ENCODE data around the gene ADNP. TPM values are rescaled to one million over a fixed set of nuclear protein-coding genes. Genes with fewer than 3 reads are reported as not detected.

The ADNP gene
- polyA plus RNA-seq, 2 of the 4 experiments (the other 2 are of a cell fraction): 36.7 to 37.2 TPM

GRCh38 chr20:50967586-50967985 is 36.3 kb upstream of the ADNP start:
- H3K27ac ChIP-seq: no peak overlapping the region
- DNase-seq (ENCODE audit: low read depth in 1 of 2, low spot score in 1 of 2) (no peak), ATAC-seq (no peak), FAIRE-seq (no peak)
- ChIA-PET CTCF (interaction anchor here (0.7 to 1.9 kb wide), 5 partner anchors 9 to 520 kb away, joined by 3 to 9 read pairs (median 4); partner anchors contain the start of gene MOCS3), POLR2A (interaction anchor here (2.6 kb wide), 1 partner anchor 9 kb away, joined by 11 read pairs; the partner anchor contains the start of genes DPM1 and MOCS3)
- peaks cover under 1% of the 10 kb centered on the region; the same call in 1 of the 3 replicates for H3K9me3 ChIP-seq
- TF ChIP-seq POLR2AphosphoS2 (conservative IDR thresholded peaks at IDR 0.05; ENCODE audit: low read length): no peak
- TF ChIP-seq NPAS2 (CRISPR knock-in tag; IDR thresholded peaks at IDR 0.05; ENCODE audit: borderline replicate concordance): no peak
- H3K4me2 ChIP-seq: no peak overlapping the region
- 48% methylated on average over 7 of the region's 7 CpGs for WGBS (ENCODE audit: missing lambda C conversion rate)
- H3K4me1 ChIP-seq: no peaks in the 10 kb centered on the region
- no peak overlapping the region for H3K4me3 ChIP-seq

GRCh38 chr20:50959543-50960126 is 28.4 kb upstream of the ADNP start:
- POLR2A ChIA-PET: interaction anchor here (1.0 kb wide), 1 partner anchor 22 kb away, joined by 4 read pairs; no protein-coding TSS in a partner anchor
- H3K9me3 ChIP-seq: peaks cover 14% of the 10 kb centered on the region
- TF ChIP-seq MAX (IDR thresholded peaks at IDR 0.05) (no peak), CHD2 (IDR thresholded peaks at IDR 0.05; ENCODE audit: low read length, partially characterized antibody) (no peak), RCOR1 (IDR thresholded peaks at IDR 0.05; ENCODE audit: low read depth, low read length) (no peak), RAD21 (conservative IDR thresholded peaks at IDR 0.05 in 1 of 2, IDR thresholded peaks at IDR 0.05 in 1 of 2) (no peak)
- 89% methylated on average over 11 of the region's 25 CpGs for WGBS (ENCODE audit: missing lambda C conversion rate)
- peaks cover 17% of the 10 kb centered on the region for H3K4me1 ChIP-seq
- DNase-seq (ENCODE audit: low read depth in 1 of 2, low spot score in 1 of 2) (no peak), FAIRE-seq (no peak), ATAC-seq (no peak)
- peak overlapping the region; percentile 85 for H3K4me3 ChIP-seq
- peak overlapping the region; percentile 77 for H3K4me2 ChIP-seq
- H3K27ac ChIP-seq: peak overlapping the region in 1 of 2 experiments; percentile 89; a peak in 3 of 6 replicates
- CTCF ChIA-PET: interaction anchor here (1.0 to 2.3 kb wide), 3 partner anchors 125 to 347 kb away, joined by 3 to 10 read pairs (median 3); partner anchors contain the start of gene BCAS4

GRCh38 chr20:50958615-50959542 is 27.6 kb upstream of the ADNP start, which contains the start of gene MOCS3:
TSS of gene MOCS3 (plus strand) at chr20:50958818. CDS start at chr20:50958843, 25 bp downstream.
- Histone ChIP-seq H3K4me1 (peaks cover 17% of the 10 kb centered on the region), H3K4me3 (peak within 1 kb of the TSS; percentile 85), H3K4me2 (peak within 1 kb of the TSS; percentile 77), H3K9me3 (peaks cover 14% of the 10 kb centered on the region), H3K27ac (peak within 1 kb of the TSS; percentile 89 to 98)
- ChIA-PET CTCF (interaction anchor here (0.5 to 2.7 kb wide), 9 partner anchors 9 to 348 kb away, joined by 3 to 10 read pairs (median 3); partner anchors contain the start of genes ADNP and BCAS4), POLR2A (interaction anchor here (0.7 to 2.1 kb wide), 14 partner anchors 9 to 342 kb away, joined by 3 to 34 read pairs (median 5); partner anchors contain the start of genes ADNP and BCAS4)
- ATAC-seq (peak; percentile 84 to 86), FAIRE-seq (no peak), DNase-seq (ENCODE audit: low read depth in 1 of 2, low spot score in 1 of 2) (peak; percentile 81 to 95)
- WGBS (ENCODE audit: missing lambda C conversion rate): 20% methylated on average over 36 of the region's 67 CpGs
- no peak for TF ChIP-seq CBX8 (IDR thresholded peaks at IDR 0.05)
- no peak for TF ChIP-seq JUNB (IDR thresholded peaks at IDR 0.05)
- TF ChIP-seq JUN (IDR thresholded peaks at IDR 0.05): peak; percentile 41 to 65; a peak in 2 of 5 replicates
- TF ChIP-seq HOXB5 (CRISPR knock-in tag; IDR thresholded peaks at IDR 0.05): no peak
- TF ChIP-seq REST (IDR thresholded peaks at IDR 0.05): no peak
- TF ChIP-seq PHF8 (IDR thresholded peaks at IDR 0.05; ENCODE audit: borderline replicate concordance, low read depth): peak; percentile 78; the same call in 1 of the 2 replicates
- TF ChIP-seq FOSB (CRISPR knock-in tag; IDR thresholded peaks at IDR 0.05): no peak
- TF ChIP-seq ZSCAN20 (CRISPR knock-in tag; IDR thresholded peaks at IDR 0.05): no peak
- TF ChIP-seq NR3C1 (IDR thresholded peaks at IDR 0.05): no peak
- no peak for TF ChIP-seq HDAC2 (IDR thresholded peaks at IDR 0.05)
- TF ChIP-seq HES2 (IDR thresholded peaks at IDR 0.05): no peak
- TF ChIP-seq ZNF302 (CRISPR knock-in tag; IDR thresholded peaks at IDR 0.05): no peak
- TF ChIP-seq POLR2AphosphoS2 (conservative IDR thresholded peaks at IDR 0.05; ENCODE audit: low read length): no peak
- no peak for TF ChIP-seq CHD4 (IDR thresholded peaks at IDR 0.05; ENCODE audit: borderline replicate concordance)
- no peak for TF ChIP-seq ATOH8 (CRISPR knock-in tag; IDR thresholded peaks at IDR 0.05; ENCODE audit: low read depth)
- TF ChIP-seq SREBF2 (IDR thresholded peaks at IDR 0.05): no peak
- TF ChIP-seq BHLHE40 (IDR thresholded peaks at IDR 0.05; ENCODE audit: low read depth, low read length): peak; percentile 74; the same call in 1 of the 2 replicates
- TF ChIP-seq USF2 (IDR thresholded peaks at IDR 0.05): no peak
- TF ChIP-seq ZFP36 (IDR thresholded peaks at IDR 0.05; ENCODE audit: borderline replicate concordance, partially characterized antibody): no peak
